ENCODE measurements around the gene MC2R.
"Not testable (repeated sequence)": the region's sequence is repeated elsewhere in the genome, so short reads cannot be mapped to it uniquely, and the experiment has no call there.

The MC2R gene

GRCh38 chr18:13893418-13893760 lies 21.9 kb downstream of the MC2R start:
- no peak for DNase-seq (ENCODE audit: low read depth)

GRCh38 chr18:13892098-13892497 lies 23.2 kb downstream of the MC2R start:
- no peak for DNase-seq (ENCODE audit: low read depth)

GRCh38 chr18:13890761-13891361 lies 24.5 kb downstream of the MC2R start:
- DNase-seq (ENCODE audit: low read depth), result no peak

DNA sequence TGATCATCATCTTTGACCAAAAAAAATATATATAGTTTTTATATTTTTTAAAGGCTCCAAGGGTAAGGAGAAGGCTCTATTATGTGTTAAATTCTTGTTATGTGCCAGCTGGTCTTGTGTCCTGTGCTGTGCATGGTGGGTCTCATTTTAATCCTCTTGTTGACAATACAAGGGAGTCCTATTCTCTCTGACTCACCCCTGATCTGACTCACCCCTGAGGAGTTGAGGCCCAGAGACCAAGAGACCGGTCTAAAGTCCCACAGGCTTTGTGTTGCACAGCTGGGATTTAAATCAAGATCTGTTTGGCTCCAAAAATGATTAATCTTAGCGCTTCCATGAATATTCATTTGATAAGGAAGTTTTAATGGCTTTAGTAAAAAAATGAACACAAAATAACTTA lies 25.7 kb downstream of the MC2R start:
- no peak for DNase-seq (ENCODE audit: low read depth)

GRCh38 chr18:13888191-13888716 lies 27.1 kb downstream of the MC2R start:
- DNase-seq (ENCODE audit: low read depth), result no peak

DNA sequence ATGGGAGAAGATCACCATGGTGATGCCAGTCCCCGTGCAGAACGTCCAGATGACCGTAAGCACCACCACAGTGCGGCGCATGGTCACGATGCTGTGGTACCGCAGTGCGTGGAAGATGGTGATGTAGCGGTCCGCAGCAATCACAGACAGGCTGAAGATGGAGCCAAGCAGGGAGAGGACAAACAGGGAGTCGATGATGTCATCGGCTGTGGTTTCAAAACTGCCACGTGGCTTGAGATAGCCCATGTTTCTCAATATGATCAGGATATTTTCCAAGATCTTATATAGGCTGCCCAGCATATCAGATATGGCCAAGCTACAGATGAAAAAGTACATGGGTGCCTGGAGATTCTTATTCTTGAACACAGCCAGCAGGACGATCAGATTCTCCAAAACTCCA lies 30.3 kb downstream of the MC2R start:
- no peak for DNase-seq (ENCODE audit: low read depth)

DNA sequence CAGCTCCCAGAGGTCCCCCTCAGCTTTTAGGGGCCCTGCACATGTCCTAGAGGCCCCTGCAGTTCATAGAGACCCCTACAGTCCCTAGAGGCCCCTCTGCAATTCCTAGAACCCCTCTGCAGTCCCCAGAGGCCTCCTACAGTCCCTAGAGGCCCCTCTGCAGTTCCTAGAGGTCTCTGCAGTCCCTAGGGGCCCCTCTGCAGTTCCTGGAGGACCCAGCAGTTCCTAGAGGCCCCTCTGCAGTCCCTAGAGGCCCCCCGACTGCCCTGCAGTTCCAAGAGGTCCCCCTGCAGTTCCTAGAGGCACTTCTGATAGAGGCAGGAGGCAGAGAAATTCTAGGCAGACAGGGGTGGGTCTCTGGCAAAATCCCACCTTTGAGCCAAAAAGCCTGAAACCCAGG lies 35.4 kb downstream of the MC2R start:
- no peak for DNase-seq (ENCODE audit: low read depth)

DNA sequence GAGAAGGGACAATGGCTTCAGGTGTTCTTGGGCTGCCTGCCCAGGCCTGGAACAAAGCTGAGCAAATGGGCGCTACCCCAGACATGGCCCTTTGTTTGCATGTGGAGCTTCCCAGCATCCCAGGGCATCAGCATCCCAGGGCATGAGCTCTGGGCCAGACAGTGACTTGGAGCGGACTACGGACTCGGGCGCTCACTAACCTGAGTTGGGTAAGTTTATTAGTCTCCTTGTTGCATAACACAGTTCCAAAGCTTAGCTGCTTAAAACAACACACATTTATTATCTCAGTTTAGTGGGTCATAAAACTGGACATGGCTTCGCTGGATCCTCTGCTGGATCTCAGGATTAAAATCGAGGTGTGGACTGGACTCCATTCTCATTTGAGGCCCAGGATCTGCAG lies 35.8 kb downstream of the MC2R start:
- no peak for DNase-seq (ENCODE audit: low read depth)

- no peak for DNase-seq (ENCODE audit: low read depth)
Measured at GRCh38 chr18:13878857-13879256, 36.5 kb downstream of the MC2R start.

DNA sequence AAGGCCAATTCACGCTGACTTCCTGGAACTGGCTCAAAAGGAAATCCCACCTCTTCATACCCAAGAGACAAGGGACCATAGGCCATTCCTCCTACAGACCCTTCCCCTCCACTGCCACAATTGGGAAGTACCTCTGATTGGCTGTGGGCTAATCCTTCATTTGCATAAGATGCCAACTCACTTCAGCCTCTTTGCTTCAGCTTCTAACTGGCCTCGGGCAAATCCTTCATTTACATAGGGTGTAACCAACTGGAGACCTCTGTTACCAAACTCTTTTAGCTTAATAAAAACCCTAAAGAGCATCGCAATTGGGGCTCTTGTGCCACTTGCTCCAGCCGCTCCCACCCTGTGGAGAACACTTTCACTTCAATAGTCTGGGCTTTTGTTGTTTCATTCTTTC lies 38.2 kb downstream of the MC2R start:
- DNase-seq (ENCODE audit: low read depth), result no peak

DNA sequence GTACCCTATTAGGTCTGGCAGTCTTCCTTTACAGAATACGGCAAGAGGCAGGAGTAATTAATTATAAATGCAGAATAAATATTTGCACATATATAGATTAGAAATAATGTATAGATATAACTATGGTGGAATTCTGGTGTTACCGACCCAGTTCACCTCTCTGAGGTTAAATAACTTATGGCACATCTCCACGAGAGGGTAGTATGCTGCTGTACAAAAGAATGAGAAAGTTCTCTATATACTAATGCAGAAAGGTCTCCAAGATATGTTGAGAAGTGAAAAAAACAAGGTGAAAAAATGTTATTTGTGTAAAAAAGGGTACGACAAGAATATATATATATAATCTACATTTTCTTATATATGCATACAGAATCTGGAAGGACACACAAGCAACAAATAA lies 40.8 kb downstream of the MC2R start:
- no peak for DNase-seq (ENCODE audit: low read depth)

DNA sequence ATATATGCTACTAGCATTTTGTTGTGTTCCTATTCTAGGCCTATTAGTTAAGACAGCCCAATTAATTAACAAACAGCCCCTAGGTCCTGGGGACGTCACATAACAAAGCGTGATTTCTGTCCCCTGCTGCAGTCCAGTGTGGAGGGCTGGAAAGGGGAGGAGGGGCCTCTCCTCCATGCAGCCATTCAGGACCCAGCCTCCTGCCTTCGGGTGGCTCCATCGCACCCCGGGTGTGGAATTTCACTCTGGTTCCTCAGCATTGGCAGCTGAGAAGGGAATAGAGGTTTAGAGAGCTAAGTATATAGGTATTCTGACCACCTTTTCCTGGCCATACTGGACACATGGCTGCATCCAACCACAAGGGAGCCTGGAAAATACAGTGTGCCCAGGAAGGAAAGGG lies 42.4 kb downstream of the MC2R start:
- no peak for DNase-seq (ENCODE audit: low read depth)

- DNase-seq (ENCODE audit: low read depth), result no peak
Measured at GRCh38 chr18:13872373-13872772, 43.0 kb downstream of the MC2R start.

DNA sequence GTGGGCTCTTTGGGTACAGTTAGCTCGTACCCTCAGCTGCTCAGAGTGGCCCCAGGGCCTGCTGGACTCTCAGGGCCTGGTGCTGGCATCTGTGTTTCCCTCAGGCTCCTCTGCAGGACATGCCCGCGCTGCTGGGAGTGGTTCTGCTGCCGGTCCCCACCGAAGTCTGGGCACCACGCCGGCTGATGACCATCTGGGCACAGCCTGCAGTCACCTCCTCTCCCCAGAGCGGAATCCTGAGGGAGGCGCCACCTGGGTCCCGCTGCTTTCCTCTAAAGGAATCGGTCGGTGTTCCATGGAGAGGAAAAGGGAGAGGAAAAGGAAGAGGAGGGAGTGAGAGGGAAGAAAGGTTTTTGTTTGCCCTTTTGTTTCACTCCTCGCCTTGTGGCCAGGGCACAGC lies 43.6 kb downstream of the MC2R start:
- DNase-seq (ENCODE audit: low read depth), result no peak

DNA sequence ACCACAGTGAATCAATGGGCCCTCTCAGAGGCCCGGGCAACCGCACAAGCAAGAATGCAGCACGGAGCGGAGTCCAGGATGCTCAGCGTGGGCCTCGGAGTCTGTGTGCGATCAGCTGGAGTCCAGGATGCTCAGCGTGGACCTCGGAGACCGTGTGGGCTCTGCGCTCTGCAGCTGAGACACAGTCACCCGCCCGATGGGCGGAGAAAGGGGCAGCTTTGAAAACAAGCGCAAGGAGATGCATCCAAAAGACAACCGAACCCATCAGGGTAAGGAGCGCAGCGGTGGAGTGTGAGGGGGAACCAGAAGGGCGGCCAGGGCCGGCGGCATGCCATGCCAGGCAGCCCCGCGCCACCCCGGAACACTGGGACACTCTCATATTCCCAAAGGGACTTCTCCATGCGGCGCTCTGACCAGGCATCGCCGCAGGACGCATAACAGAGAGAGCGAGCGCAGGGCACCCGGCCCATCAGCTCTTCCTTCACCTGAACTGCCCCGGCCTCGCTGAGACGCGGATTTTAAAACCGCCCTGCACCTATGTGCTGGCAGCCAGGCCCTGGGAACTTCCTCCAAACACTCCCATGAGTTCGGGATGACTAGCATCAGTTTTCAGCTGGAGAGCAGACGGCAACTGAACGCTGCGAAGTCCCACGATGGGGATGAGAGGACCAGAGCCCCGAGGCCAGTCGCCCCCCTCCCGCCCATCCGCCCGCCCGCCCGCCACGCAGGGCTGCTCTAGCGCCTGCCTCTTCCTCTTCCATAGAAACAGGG lies 46.6 kb downstream of the MC2R start:
- no peak for DNase-seq (ENCODE audit: low read depth)

GRCh38 chr18:13862898-13863297 lies 52.4 kb downstream of the MC2R start:
- DNase-seq (ENCODE audit: low read depth), result not testable (repeated sequence)

GRCh38 chr18:13849791-13850190 lies 65.5 kb downstream of the MC2R start:
- no peak for DNase-seq (ENCODE audit: low read depth)

DNA sequence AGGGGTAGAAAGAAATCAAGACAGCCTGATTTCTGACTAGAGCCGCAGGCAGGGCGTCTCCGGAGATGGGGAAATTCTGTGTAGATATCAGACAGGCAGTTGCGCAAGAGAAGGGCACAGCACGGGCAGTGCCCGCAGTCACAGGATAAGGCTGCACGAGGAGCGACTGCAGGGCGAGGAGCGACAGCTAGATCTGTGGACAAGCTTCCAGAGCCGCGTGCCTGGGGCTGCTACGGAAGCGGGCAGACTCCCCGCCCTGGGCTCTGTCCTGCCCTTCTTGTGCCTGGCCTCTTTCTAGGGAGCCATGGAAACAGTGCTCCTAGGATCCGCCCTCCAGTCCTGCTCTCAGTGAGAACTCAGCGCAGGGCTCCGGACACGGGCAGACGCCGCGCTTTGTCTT lies 78.8 kb downstream of the MC2R start:
- no peak for DNase-seq (ENCODE audit: low read depth)

DNA sequence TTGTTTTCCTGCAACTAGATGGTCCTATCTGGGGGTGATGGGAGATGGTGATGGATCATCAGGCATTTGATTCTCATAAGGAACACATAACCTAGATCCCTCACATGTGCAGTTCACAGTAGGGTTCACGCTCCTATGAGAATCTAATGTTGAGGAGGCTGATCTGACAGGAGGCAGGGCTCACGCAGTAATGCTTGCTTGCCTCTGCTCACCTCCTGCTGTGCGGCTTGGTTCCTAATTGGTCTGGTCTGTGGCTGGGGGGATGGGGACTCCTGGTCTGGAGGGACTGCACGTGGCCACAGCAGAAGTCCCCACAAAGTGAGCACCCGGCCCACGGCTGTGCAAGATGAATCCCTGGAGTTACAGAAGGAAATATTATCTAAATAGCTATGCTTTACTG lies 80.1 kb downstream of the MC2R start:
- no peak for DNase-seq (ENCODE audit: low read depth)

DNA sequence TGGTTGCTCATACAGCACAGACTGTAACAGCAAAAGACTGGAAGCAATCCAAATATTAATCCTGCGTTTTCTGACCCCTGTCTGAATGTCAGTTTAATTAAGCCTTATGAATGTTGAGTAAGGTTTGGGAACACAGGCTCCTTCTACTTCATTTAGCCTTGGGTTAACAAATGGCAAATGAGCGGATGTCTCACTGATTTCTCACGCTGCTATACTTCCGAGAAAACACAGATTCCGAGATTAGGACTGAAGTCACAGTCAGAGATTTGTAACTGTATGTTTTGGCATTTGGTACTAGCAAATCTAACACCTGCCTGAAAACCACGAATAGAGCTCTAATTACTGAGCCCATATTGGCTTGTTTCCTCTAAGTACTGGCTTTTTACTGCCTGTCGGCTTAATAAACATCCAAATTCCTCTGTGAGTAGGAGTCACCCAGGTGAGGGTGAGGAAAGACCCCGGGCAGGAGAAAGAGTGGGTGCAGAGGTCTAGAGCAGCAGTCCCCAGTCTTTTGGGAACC lies 80.8 kb downstream of the MC2R start:
- DNase-seq (ENCODE audit: low read depth), result no peak

Data from stimulated activated CD8-positive, alpha-beta memory T cell treated with anti-CD3 and anti-CD28 coated beads, Interleukin-12 subunit alpha, Interleukin-12 subunit beta, amount 100 ng/mL, for 1 hour (primary cell).